HFF-Myc (cell line): ENCODE data around the gene MAZ.
A peak's percentile ranks its signal among the peaks of the same experiment; 100 is the strongest.

Source experiments
- DNase-seq: peaks from one replicate; pipeline ENCODE4 v3.0.0-alpha.2; 2011; ENCODE audit warnings: low read depth; ENCODE audit errors: extremely low read depth
- H3K4me3 ChIP-seq: replicated peaks from 2 replicates; pipeline ENCODE4 v1.5.1; 2011; ENCODE audit warnings: low read depth, mild to moderate bottlenecking, control low read depth, low read length
- CTCF ChIP-seq: IDR thresholded peaks from 2 replicates; pipeline ENCODE4 v1.5.1; 2012; ENCODE audit warnings: mild to moderate bottlenecking, low read depth, low read length, control low read depth; ENCODE audit errors: missing control alignments

Gene MAZ

GRCh38 chr16:29815793-29816693 lies 9.7 kb downstream of the MAZ start, which contains the start of gene PAGR1:
PAGR1 (plus strand) TSS chr16:29816152; CDS start chr16:29816526, 374 bp downstream.
- DNase-seq = peak; percentile 99
- peak within 1 kb of the TSS; percentile 87 for H3K4me3 ChIP-seq
- peak; percentile 90 for TF ChIP-seq CTCF

- H3K4me3 ChIP-seq = peak overlapping the region; percentile 87
- TF ChIP-seq CTCF = no peak
- no peak for DNase-seq
Observed at GRCh38 chr16:29816694-29817441, 10.5 kb downstream of the MAZ start.

- no peak for TF ChIP-seq CTCF
- H3K4me3 ChIP-seq = peak overlapping the region; percentile 87; the same call in 1 of the 2 replicates
- DNase-seq = no peak
Observed at GRCh38 chr16:29818082-29818481, 11.8 kb downstream of the MAZ start.

GRCh38 chr16:29819506-29819905 lies 13.2 kb downstream of the MAZ start:
- peak; percentile 29 for TF ChIP-seq CTCF
- DNase-seq = no peak
- H3K4me3 ChIP-seq = peak overlapping the region; percentile 55

GRCh38 chr16:29820271-29820701 lies 14.0 kb downstream of the MAZ start, which contains the start of gene MVP:
MVP (plus strand) TSS chr16:29820462; CDS start chr16:29830550, 10,088 bp downstream.
- TF ChIP-seq CTCF = no peak
- DNase-seq = no peak
- H3K4me3 ChIP-seq = peak within 1 kb of the TSS; percentile 55

- DNase-seq = no peak
- peak overlapping the region; percentile 55 for H3K4me3 ChIP-seq
- no peak for TF ChIP-seq CTCF
Observed at GRCh38 chr16:29820730-29821642, 14.7 kb downstream of the MAZ start.
